DMS 273 (cell line): Measurements from ENCODE around the gene HS6ST1.

Source experiments
- DNase-seq: peaks from one replicate; lab custom pipeline; 2025; ENCODE audit not compliant: unreplicated experiment; lab: John Stamatoyannopoulos, UW

HS6ST1 gene, protein sequence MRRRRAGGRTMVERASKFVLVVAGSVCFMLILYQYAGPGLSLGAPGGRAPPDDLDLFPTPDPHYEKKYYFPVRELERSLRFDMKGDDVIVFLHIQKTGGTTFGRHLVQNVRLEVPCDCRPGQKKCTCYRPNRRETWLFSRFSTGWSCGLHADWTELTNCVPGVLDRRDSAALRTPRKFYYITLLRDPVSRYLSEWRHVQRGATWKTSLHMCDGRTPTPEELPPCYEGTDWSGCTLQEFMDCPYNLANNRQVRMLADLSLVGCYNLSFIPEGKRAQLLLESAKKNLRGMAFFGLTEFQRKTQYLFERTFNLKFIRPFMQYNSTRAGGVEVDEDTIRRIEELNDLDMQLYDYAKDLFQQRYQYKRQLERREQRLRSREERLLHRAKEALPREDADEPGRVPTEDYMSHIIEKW

DNA sequence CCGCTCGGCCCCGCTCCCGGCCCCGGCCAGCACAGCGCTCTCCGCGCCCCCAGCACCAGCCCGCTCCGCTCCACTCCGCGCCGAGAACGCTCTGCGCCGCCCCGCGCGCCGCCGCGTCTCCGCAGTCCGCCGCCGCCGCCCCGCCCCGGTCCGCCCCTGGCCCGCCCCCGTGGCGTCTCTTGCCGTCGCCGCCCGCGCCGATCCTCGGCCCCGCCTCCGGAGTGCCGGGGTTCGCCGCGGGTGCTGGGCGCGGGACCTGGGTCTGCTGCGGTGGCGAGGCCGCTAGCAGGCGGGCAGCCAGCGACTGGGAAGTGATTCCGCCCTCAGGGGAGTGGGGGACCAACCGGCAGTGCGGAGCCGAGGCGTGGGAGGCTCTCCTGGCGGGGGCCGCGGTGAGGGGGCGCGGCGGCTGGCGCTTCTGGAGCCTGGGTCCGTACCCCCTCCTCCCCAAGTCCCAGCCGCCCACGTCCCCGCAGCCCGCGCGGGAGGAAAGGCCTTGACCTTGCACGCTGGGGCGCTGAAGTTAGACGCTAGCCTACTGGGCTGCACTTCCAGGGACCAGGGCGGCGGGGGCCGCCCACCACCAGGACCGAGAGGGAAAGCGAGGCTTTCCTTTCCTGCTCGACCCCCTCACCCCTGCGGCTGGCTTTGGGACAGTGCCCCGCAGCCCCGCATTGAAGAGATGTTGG, at the start of gene HS6ST1:
Gene HS6ST1 (minus strand): TSS at position 93 of the 689 bp plus-strand sequence. CDS start 305 bp downstream, outside the sequence.
- peak; percentile 93 for DNase-seq

DNA sequence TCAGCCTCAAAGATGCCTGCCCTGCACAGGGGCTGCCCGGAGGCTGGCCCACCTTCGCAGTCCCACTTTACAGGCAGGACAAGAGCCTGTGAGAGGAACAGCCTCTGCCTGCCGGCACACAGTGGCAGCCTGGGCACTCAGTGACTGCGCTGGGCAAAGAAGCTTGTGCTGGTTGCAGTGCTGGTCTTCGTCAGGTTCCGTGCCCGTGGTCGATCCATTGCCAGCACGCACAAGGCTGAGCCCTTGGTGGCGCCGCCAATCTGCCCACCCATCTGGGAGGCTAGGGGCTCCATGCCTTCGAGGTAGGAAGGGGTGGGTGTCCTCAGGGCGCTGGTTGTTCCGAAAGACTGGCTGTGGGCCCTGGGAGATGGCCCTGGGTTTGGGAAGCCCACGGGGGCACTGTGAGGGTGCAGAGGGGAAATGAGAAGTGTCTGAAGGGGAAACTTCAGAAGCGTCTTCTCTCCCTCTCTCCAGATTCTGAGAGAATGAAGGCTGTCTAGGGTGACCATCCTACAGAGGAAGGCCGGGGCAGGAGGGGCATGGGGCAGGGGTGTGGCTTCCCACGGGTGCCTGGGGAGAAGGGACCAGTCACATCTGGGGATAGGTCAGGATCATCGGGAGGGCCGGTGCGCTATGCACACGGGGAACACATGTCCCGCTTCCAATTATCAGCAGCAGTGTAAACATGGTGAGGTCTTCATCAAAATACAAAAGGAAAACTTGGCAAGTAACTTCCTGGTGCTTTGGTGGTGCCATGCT, 49.1 kb upstream of the HS6ST1 start:
- no peak for DNase-seq

DNA sequence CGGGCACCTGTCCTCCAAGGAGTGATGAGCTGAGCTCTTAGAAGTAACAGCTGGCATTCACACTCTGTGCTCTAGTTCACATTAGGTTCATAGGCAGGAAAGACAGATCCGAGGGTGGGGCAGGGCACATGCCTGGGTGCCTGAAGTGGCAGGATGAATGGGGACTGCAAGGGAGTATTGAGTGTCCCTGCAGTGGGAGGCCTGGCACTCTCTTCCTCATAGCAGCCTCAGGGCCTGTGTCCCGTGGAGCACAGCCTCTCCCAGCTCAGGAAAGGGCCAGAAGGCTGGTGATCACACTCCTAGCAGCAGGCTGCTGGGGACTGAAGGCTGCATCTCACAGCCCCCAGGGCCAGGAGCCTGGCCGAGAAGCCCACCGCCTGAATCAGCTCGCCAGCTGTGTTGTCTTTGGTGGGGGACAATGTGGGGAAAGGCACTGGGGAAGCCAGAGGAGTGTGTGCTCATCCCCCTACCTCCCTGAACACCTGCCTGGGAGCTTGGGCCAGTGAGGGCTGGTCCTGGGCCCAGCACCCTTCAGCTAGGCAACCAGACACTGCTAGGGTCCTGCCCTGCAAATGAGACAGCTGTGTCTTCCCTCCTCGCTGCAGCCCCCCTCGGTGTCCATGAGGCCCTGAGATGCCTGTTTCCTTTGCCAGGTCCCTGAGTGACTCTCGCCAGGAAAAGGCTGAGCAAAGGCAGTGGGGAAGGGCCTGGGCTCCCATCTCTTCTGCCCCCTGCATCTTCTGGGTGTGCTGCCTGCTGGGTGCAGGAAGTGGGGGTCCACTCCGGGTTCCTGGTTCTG, 48.2 kb upstream of the HS6ST1 start:
- DNase-seq, result peak; percentile 29

DNA sequence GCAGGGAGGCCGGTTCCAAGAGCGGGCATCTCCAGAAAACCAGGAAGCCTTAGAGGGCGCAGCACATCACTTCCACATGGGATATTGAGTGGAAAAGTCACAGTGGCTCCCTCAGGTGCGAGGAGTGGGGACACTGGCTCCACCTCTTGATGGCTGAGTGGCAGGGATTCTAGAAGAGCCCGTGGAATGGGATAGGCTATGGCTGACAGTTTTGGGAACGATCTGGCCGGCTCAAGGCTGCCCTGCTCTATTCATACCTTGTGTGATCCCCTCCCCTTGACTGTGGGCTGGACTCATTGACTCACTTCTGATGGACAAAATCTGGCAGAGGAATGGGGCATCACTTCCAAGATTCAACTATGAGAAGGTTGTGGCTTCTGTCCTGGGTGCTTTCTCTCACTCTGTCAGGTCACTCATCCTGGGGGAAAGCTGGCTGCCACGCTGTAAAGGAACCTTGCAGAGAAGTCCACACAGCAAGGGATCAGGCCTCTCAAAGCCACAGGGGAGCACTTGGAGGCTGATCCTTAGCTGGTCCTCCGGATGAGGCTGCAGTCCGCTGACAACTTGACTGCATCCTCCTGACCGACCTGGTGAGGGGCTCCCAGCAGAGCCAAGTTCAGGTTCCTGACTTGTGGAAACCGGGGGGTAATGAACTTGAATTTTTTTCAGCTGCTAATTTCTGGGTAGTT, 46.7 kb upstream of the HS6ST1 start:
- DNase-seq, result no peak

DNA sequence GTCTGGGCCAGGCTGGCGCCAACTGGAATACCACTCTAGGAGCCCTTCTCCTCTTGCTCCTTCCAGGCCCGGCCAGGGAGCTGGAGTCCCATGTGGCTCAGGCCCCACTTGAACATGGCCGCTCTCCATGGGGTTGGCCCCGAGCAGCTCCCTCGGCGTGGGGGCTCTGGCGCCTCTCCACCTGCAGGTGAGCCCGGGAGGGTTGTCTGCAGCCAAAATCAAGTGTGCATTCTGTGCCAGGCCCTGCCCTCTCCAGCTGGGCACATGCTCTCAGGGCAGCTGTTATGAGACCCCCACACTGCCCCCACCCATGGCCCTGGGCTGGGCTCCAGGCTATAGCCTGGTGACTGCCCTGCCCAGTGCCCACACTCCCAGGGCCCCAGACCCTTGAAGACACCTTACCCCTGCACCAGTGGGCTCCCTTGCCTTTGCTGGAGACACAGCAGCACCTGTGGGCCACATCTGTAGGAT, 45.8 kb upstream of the HS6ST1 start:
- DNase-seq, result no peak

DNA sequence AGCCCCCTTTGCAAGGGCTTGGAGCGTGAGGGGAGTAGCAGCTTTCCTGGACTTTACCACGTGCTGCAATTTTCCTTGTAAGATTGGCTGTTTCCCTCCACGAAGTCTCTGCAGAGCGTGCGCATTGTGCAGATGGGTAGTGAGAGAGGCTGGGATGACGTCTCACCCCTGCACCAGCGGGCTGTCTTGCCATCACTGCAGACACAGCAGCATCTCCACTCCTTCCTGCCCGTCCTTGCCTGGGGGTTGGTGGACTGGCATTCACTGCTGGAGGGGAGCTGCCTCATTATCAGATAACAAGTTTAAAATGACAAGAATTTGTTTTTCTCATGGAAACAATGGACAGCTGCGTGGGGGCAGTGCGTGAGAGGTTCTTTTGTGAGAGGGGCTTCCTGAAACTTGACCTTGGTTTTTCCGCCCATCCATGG, 45.3 kb upstream of the HS6ST1 start:
- no peak for DNase-seq

DNA sequence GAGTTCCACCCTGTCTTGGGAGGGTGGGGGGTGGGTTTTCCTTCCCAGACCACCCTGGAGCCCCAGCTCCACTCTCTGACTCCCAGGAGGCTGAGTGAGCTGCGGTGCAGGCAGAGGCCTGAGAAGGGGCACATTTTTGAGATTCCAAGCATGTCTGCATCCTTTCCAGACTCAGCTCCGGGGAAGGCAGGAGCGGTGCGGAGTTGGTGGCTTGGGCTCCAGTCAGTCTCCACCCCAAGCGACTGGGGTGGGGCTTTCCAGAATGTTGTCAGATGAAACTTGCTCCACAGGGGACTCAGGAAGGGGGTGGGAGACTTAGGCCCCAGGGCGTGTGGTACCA, 44.2 kb upstream of the HS6ST1 start:
- no peak for DNase-seq

DNA sequence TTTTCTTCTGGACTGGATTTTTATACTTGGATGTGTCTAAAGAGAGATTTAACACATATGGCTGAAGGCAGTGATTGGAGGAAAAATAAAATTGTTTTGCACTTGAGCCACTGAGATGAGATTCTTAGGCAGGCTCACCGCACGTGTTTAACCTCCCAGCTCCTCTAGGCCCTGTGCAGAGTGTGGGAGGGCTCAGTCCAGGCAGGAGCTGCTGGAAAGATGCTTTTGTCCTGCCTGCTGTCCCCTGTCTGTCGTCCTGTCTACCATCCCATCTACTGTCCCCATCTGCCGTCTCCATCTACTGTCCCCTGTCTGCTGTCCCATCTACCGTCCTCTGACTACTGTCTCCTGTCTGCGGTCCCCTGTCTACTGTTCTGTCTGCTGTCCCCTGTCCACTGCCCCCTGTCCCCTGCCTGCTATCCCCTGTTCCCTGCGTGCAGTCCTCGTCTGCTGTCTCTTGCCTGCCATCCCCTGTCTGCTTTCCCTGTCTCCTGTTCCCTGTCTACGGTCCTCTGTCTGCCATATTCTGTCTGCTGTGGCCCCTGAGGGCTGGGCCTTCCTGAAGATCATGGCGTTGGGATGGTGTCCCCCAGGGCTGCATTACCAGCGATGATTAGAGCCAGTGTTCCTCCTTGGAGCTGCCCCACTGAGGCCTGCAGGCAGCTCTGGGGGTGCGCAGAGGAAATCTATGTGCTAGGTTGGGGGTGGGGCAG, 43.7 kb upstream of the HS6ST1 start:
- no peak for DNase-seq

DNA sequence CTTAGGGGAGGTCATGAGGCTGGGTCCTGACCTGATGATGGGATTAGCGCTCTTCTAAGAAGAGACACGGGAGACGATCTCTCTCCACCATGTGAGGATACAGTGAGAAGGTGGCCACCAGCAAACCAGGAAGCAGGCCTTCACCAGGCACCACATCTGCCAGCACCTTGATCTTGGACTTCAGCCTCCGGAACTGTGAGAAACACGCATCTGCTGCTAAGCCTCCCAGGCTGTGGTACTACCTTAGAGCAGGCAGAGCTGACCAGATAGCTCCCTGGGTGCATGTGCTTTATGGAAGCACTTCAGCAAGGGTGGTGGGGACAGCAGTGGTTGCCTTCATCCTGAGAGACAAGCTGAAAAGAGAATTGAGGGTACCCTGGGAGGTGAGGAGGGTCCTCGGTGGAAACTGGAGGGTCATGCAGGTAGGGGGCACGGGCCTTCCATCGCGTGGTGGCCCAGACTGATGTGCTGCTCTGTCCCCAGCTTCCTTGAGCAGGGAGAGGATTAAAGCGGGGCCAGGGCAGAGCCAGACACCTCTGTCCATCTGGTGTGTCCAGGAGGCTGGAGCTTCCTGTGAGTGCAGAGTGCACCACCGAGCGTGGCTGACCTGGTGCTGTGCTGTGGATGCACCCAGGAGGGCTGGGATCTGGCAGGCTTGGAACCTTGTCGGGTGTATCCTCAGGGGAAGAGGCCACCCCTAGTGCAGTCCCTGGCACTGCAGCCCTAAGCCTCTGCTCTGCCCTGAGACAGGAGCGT, 42.9 kb upstream of the HS6ST1 start:
- DNase-seq, result no peak

DNA sequence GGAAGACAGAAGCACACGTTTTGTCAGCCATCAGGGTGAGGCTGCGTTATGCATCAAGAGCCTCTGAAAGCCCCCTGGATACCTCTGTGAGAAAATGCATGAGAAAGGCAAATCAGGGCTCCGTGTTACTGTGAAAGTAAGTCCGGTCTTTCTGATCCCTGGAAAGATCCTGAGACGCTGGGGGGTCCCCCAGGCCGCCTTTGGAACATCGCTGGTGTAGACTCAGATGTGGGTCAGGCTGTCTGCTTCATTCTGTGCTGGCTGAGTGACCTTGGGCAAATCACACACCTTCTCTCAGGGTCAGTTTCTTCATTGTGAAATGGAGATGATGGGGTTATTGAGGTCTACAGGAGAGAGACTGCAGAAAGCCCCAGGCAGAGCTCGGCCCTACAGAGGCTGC, 42.0 kb upstream of the HS6ST1 start:
- DNase-seq, result no peak

DNA sequence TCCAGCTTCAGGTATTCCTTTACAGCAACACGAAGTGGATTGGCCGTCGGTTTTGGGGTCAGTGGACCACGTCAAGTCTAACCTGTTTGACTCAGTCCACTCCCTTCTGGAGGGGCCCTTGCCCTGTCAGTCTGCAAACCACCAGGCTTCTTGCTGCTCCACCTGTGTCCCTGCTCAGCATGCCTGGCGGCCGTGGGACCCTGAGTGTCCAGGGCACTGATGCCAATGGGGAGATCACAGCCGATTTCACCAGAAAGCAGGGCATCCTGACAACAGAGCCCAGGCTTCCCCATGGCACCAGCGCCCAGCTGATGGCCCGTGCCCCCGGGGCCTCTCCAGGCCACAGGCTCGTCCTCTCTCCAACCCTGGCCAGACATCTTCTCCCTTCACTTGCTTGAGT, 41.2 kb upstream of the HS6ST1 start:
- DNase-seq, result no peak

DNA sequence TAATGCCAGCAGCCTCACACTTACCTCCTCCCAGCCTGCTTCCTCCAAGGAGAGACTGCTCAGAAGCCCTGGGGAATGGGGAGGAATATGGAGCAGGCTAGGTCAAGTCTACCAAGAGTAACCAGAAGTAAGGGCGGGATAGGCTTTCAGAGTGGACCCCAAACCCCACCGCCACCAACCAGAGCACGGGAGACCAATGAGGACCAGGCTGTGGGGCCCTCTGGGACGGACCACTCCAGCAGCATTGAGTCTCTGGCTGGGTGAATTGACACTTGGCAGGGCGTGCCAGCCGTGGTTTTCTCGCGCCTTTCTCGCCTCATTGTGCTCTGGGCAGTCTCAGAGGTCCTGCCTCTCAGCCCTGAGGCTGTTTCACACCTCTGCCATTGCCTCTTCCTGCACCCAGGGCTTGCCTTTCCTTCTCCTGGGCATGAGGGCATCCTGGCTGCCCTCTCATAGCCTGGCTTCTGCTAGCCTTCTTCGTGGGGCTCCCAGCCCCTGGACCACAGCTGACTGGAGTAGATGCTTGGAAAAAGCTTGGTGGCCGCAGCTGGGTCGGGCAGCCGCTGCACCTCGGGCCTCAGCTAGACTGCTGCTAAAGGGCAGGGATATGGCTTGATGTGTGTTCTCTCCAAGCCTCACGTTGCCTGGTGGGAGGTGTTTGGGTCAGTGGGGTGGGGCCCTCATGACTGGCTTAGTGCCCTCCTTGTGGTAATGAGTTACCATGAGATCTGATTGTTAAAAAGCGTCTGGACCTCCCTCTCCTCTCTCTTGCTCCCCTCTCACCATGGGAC, 40.5 kb upstream of the HS6ST1 start:
- DNase-seq, result no peak

DNA sequence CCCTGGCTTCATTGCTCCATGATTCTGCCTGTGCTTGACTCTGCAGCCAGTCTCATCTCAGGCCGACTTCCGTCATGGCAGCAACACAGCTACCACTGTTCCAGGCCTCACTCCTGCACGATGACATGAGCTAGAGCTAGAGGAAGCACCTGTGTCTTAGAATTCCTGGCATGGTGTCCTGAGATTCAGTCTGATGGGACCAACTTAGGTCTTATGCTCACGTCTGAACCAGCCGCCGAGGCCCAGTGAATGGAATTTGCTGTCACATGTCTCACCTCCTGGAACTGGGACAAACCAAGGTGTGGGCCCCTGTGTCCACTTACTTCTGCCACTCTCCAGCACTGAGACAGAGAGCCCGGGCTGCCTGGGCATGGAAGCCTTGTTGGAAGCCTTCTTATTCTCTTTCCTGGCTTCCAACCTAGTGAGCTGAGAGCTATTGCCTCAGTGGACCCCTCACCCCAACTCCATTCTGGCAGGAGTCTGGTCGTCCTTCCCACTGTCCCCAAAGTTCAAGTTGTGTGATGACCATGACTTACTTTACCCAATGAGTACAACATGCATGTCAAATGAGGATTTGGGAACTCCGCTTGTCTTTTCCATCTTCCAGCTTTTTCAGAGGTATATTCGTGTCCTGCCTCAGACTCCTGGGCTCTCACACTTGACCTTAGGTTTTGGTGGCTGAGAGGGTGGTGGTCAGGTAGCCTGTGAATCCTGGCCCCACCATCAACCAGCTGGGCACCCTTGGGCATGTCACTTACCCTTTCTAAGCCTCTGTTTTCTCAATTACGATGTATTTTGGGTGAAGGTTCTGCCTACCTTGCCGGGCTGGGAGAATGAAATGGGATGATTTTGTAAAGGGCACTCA, 39.1 kb upstream of the HS6ST1 start:
- no peak for DNase-seq

DNA sequence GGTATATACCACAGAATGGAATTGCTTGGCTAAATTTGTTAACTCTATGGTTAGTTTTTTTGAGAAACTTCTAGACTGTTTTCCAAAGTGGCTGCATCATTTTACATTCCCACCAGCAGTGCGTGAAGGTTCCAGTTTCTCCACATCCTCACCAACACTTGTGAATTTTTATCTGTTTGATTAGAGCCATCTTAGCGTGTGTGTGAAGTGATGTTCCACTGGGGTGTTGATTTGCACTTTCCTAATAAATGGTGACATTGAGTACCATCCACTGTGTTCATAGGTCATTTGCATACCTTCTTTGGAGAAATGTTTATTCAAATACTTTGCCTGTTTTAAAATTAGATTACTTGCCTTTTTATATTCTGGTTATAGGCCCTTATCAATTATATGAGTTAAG, 37.5 kb upstream of the HS6ST1 start:
- DNase-seq, result no peak

DNA sequence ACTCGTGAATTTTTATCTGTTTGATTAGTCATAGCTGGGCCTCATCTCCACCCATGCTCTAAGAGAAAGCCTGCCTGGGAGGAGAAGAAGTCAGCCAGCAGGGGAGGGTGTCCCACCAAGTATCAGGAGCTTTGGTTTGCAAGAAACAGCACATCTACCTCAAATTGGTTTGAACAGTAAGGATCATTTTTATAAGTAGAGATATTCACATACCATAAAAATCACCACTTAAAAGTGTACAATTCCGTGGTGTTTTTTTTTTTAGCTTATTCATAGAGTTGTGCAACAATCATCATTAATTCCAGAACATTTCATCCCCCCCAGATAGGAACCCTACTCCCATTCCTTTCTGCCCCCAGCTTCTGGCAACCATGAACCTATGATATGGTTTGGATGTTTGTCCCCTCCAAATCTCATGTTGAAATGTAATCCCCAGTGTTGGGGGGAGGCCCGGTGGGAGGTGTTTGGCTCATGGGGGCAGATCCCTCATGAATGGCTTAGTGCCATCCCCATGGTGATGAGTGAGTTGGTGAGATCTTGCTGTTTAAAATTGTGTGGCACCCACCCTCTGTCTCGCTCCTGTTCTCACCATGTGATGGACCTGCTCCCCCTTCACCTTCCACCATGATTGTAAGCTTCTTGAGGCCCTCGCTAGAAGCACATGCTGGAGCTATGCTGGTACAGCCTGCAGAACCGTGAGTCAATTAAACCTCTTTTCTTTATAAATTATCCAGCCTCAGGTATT, 36.2 kb upstream of the HS6ST1 start:
- no peak for DNase-seq

DNA sequence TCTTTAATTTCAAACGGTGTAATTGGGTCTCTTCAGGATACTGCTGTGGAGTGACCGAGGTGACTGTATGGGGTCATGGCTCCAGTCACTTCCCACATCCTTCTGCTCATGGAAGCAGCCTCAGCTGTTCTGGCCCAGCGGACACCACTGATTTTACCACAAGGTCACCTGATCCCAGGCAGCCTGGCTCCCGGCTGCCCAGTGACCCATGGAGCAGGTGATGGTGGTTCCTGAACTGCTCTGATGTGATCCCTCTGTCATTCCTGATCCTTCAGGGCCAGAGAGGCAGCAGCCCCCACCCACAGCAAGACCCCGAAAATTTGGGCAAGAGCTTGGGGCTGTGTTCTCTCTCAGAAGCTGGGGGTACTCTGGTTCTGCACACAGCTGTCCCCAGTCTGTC, 35.5 kb upstream of the HS6ST1 start:
- no peak for DNase-seq

DNA sequence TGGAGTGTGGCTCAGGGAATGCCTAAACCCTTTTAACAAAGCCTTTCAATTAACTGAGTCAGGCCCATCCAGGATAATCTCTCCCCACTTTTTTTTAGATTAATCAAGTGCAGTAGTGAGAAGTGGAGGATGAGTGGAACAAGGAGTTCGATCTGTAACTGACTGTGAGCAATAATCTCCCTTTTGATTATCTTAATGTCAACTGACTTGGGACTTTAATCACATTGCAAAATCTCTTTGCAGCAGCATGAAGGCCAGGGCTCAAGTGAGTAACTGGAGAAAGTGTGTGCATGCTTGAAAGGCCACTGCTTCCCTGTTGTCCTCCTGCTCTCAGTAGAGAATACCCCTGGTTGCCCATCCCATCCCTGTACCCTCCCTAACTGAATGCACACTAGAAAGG, 32.1 kb upstream of the HS6ST1 start:
- DNase-seq, result no peak
